ENCODE measurements around the gene ORC6. TPM values are rescaled to one million over a fixed set of nuclear protein-coding genes. Genes with fewer than 3 reads are reported as not detected.

ORC6 gene
- total RNA-seq, 4 donors from 2014 or later, result 1.8 to 3.2 (median 2.1) TPM

DNA sequence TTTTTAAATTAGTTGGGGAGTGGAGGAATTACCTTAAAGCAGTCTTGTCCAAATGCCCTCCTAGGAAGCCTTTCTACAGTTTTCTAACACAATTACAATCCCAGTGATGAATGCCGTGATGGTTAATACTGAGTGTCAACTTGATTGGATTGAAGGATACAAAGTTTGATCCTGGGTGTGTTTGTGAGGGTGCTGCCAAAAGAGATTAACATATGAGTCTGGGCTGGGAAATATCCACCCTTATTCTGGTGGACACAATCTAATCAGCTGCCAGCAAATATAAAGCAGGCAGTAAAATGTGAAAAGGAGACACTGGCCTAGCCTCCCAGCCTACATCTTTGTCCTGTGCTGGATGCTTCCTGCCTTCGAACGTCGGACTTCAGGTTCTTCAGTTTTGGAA, 12.2 kb downstream of the ORC6 start:
- TF ChIP-seq POLR2A (IDR thresholded peaks at IDR 0.05), result no peak
- TF ChIP-seq EP300 (IDR thresholded peaks at IDR 0.05), result no peak
- TF ChIP-seq, protein P1, sequence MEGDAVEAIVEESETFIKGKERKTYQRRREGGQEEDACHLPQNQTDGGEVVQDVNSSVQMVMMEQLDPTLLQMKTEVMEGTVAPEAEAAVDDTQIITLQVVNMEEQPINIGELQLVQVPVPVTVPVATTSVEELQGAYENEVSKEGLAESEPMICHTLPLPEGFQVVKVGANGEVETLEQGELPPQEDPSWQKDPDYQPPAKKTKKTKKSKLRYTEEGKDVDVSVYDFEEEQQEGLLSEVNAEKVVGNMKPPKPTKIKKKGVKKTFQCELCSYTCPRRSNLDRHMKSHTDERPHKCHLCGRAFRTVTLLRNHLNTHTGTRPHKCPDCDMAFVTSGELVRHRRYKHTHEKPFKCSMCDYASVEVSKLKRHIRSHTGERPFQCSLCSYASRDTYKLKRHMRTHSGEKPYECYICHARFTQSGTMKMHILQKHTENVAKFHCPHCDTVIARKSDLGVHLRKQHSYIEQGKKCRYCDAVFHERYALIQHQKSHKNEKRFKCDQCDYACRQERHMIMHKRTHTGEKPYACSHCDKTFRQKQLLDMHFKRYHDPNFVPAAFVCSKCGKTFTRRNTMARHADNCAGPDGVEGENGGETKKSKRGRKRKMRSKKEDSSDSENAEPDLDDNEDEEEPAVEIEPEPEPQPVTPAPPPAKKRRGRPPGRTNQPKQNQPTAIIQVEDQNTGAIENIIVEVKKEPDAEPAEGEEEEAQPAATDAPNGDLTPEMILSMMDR (IDR thresholded peaks at IDR 0.05), result no peak
- TF ChIP-seq POLR2AphosphoS5 (IDR thresholded peaks at IDR 0.05), result no peak

DNA sequence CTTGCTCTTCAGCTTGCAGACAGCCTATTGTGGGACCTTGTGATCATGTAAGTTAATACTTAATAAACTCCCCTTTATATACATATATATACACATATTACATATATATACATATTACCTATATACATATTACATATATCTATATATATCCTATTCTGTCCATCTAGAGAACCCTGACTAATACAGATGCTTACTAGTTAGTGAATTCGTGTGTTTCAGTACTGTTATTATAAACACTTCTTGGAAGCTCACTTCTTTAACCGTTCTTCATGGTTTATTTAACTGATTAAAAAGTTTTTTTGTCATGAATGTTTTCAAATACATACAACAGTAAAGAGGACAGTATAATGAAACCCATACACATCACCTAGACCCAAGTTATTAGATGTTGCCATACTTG, 12.6 kb downstream of the ORC6 start:
- TF ChIP-seq, protein P1 (IDR thresholded peaks at IDR 0.05), result no peak
- TF ChIP-seq EP300 (IDR thresholded peaks at IDR 0.05), result no peak
- no peak for TF ChIP-seq POLR2A (IDR thresholded peaks at IDR 0.05)
- TF ChIP-seq POLR2AphosphoS5 (IDR thresholded peaks at IDR 0.05), result no peak
- no peaks in the 10 kb centered on the region for H3K9me3 ChIP-seq

More for the DNA sequence above, 12.2 kb downstream of the ORC6 start:
- Histone ChIP-seq H3K4me1 (no peaks in the 10 kb centered on the region), H3K27ac (no peak overlapping the region), H3K9me3 (no peaks in the 10 kb centered on the region), H3K27me3 (no peaks in the 10 kb centered on the region), H3K36me3 (no peaks in the 10 kb centered on the region), H3K4me3 (no peak overlapping the region)
- no peak for DNase-seq (ENCODE audit: low spot score in 2 of 2)
- 89% methylated on average over 4 of the region's 4 CpGs for WGBS

DNA sequence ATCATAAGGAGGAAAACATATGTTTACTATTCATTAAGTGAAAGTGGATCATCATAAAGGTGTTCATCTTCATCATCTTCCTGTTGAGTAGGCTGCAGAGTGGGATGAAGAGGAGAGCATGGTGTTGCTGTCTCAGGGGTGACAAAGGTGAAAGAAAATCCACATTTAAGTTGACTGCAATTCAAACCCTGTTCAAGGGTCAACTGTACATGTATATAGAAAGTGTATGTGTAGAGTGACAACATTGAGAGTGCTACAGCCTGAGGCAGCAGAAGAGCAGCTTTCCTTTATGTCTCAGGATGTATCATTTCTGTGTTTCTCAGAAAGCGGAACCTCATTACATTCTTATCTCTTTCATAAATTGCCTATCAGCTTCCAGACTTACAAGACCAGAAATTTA, 17.2 kb downstream of the ORC6 start:
- TF ChIP-seq, protein P1 (IDR thresholded peaks at IDR 0.05), result no peak
- no peak for TF ChIP-seq EP300 (IDR thresholded peaks at IDR 0.05)
- no peak for TF ChIP-seq POLR2AphosphoS5 (IDR thresholded peaks at IDR 0.05)
- no peak for TF ChIP-seq POLR2A (IDR thresholded peaks at IDR 0.05)
- no peaks in the 10 kb centered on the region for H3K36me3 ChIP-seq
- DNase-seq (ENCODE audit: low spot score in 2 of 2), result no peak
- no peaks in the 10 kb centered on the region for H3K9me3 ChIP-seq
- 0% methylated on average over 1 of the region's 1 CpG for WGBS
- no peaks in the 10 kb centered on the region for H3K27me3 ChIP-seq
- no peak overlapping the region for H3K27ac ChIP-seq
- H3K4me1 ChIP-seq, result no peaks in the 10 kb centered on the region
- H3K4me3 ChIP-seq, result no peak overlapping the region

More for the DNA sequence above, 12.6 kb downstream of the ORC6 start:
- Histone ChIP-seq H3K27me3 (no peaks in the 10 kb centered on the region), H3K4me1 (no peaks in the 10 kb centered on the region), H3K36me3 (no peaks in the 10 kb centered on the region), H3K27ac (no peak overlapping the region), H3K4me3 (no peak overlapping the region)
- WGBS, result 91% methylated on average over 2 of the region's 2 CpGs
- no peak for DNase-seq (ENCODE audit: low spot score in 2 of 2)

DNA sequence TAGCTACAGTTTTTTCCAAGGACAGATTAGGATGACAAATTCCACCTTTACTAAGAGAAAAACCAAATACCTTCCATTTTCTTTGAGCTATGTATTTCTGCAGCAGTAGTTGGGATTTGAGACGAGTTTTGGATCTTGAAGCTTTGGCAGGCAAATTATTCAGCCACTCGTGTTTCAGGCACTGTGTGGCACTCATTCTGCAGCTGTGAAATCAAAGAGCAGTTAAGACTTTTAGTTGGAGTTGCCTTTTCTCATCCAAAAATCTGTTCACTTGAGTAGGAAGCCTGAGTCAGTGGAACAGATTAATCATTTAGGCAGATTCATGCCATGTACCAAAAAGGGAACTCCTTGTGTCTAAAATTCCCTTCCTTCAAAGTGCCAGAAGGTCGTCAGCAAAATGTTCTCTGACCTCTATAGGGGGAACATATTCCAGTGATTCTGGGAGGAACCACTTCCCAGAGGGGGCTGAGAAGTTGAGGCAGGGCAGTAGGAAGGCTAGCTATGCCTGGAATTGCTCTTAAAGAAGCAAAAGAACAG, 20.1 kb downstream of the ORC6 start:
- TF ChIP-seq, protein P1 (IDR thresholded peaks at IDR 0.05), result no peak
- TF ChIP-seq POLR2A (IDR thresholded peaks at IDR 0.05) (no peak), POLR2AphosphoS5 (IDR thresholded peaks at IDR 0.05) (no peak), EP300 (IDR thresholded peaks at IDR 0.05) (no peak)
- Histone ChIP-seq H3K36me3 (no peaks in the 10 kb centered on the region), H3K9me3 (no peaks in the 10 kb centered on the region), H3K27ac (no peak overlapping the region), H3K4me3 (no peak overlapping the region), H3K4me1 (no peaks in the 10 kb centered on the region), H3K27me3 (no peaks in the 10 kb centered on the region)
- WGBS, result 41% methylated on average over 3 of the region's 3 CpGs
- no peak for DNase-seq (ENCODE audit: low spot score in 2 of 2)

DNA sequence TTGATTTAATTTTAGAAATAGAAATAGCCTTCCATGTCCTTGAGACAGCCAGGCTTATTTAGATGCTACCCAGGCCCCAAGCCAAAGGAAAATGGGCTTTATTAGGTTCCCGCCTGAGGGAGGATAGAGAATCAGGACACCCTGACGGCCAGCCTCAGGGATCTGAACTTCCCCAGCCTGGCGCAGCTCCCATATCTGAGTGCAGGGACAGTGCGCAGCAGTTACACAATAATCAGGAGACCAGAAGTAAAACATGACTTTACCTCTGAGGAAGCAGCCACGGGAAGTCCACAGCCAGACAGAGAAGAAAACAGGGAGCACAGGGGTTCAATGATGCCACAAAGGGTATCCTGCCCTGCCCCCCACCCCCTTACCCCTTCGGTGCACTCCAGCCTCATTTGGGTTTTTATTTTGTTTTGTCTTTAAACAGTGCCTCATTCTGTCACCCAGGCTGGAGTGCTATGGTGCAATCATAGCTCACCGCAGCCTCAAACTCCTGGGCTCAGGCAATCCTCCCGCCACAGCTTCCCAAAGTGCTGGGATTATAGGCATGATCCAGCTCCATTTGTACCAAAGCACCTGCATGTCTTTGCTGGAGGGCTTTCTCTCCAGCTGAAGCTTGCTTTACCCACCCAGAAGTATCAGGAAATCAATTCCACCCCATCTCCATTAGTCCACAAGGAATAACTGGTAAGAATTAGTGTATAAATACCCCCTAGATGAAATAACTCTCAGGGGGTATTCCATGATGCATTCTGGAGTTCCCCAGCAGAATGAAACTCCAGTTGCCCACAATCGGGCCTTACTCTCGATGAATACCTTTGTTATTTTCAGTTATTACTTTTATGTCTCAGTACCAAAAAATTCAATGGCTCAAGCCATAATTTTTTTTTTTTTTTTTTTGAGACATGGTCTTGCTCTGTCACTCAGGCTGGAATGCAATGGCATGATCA, 21.9 kb downstream of the ORC6 start:
- WGBS, result 72% methylated on average over 10 of the region's 10 CpGs
- TF ChIP-seq POLR2AphosphoS5 (IDR thresholded peaks at IDR 0.05), result no peak
- no peak for TF ChIP-seq EP300 (IDR thresholded peaks at IDR 0.05)
- TF ChIP-seq, protein P1 (IDR thresholded peaks at IDR 0.05), result no peak
- TF ChIP-seq POLR2A (IDR thresholded peaks at IDR 0.05), result no peak

More for the DNA sequence above, 21.9 kb downstream of the ORC6 start:
- no peak overlapping the region for H3K27ac ChIP-seq
- no peaks in the 10 kb centered on the region for H3K9me3 ChIP-seq
- H3K36me3 ChIP-seq, result no peaks in the 10 kb centered on the region
- H3K4me3 ChIP-seq, result no peak overlapping the region
- H3K4me1 ChIP-seq, result no peaks in the 10 kb centered on the region
- no peak for DNase-seq (ENCODE audit: low spot score in 2 of 2)
- no peaks in the 10 kb centered on the region for H3K27me3 ChIP-seq
